OCI-LY3 (cell line): Measurements from ENCODE around the gene FFAR3.

Source experiments
- H2AFZ ChIP-seq: fragments of 200-600, 300-600 bp; shearing (Covaris generic); 2 replicates; pipeline ENCODE4 v1.6.0; 2014; ENCODE audit warnings: antibody characterized with exemption, low read depth, low read length
- H3K27ac ChIP-seq: fragments of 200-600, 300-600 bp; sonication (generic); 2 replicates; pipeline ENCODE4 v1.5.1; 2014; ENCODE audit warnings: mild to moderate bottlenecking, low read length, moderate library complexity, mixed read lengths
- H3K27me3 ChIP-seq: fragments of 200-600, 300-600 bp; sonication (generic); 2 replicates; pipeline ENCODE4 v1.6.1; 2014; ENCODE audit warnings: low read depth, low read length, mixed read lengths
- H3K36me3 ChIP-seq: fragments of 200-600, 300-600 bp; sonication (generic); replicated peaks from 2 replicates; pipeline ENCODE3; 2014; ENCODE audit warnings: low read depth, low read length, mixed read lengths
- H3K4me1 ChIP-seq: fragments of 300-600, 200-600 bp; sonication (generic); 2 replicates; pipeline ENCODE4 v1.6.1; 2014; ENCODE audit warnings: low read length, mixed read lengths
- H3K4me2 ChIP-seq: fragments of 200-600, 300-600 bp; sonication (generic); 2 replicates; pipeline ENCODE4 v1.6.1; 2014; ENCODE audit warnings: low read length, mixed read lengths
- H3K4me3 ChIP-seq: fragments of 300-600, 200-600 bp; sonication (generic); 2 replicates; pipeline ENCODE4 v1.5.1; 2014; ENCODE audit warnings: antibody characterized with exemption, mild to moderate bottlenecking, low read length, moderate library complexity
- H3K79me2 ChIP-seq: fragments of 300-600, 200-600 bp; shearing (Covaris generic); 2 replicates; pipeline ENCODE4 v1.6.1; 2014; ENCODE audit warnings: mild to moderate bottlenecking, low read length, mixed read lengths
- H3K9ac ChIP-seq: fragments of 300-600, 200-600 bp; shearing (Covaris generic); 2 replicates; pipeline ENCODE4 v1.6.0; 2014; ENCODE audit warnings: mild to moderate bottlenecking, low read length, moderate library complexity
- H3K9me3 ChIP-seq: fragments of 200-600, 300-600 bp; shearing (Covaris generic); 2 replicates; pipeline ENCODE4 v1.6.1; 2014; ENCODE audit warnings: low read length, mixed read lengths; ENCODE audit not compliant: insufficient read depth
- H4K20me1 ChIP-seq: fragments of 200-600, 300-600 bp; sonication (generic); 2 replicates; pipeline ENCODE4 v1.6.1; 2016; ENCODE audit warnings: low read length, mixed read lengths; ENCODE audit not compliant: insufficient read depth
- CTCF ChIP-seq: fragments of 200-600, 300-600 bp; sonication (generic); IDR thresholded peaks from 2 replicates; pipeline ENCODE4 v1.5.1; 2014; ENCODE audit warnings: antibody characterized with exemption, low read length, low read depth
- EZH2phosphoT487 ChIP-seq: fragments of 200-600 bp; shearing (Covaris generic); IDR thresholded peaks from 2 replicates; pipeline ENCODE4 v1.6.1; 2018; ENCODE audit warnings: antibody characterized with exemption, mixed run types, low read depth

FFAR3 gene

GRCh38 chr19:35348911-35349611, 9.2 kb upstream of the FFAR3 start:
- no peaks in the 10 kb centered on the region for H4K20me1 ChIP-seq
- H3K4me3 ChIP-seq = no peak overlapping the region
- no peaks in the 10 kb centered on the region for H3K27me3 ChIP-seq
- peak overlapping the region; percentile 97 for H3K27ac ChIP-seq
- peaks cover 67% of the 10 kb centered on the region for H3K4me1 ChIP-seq
- H3K9me3 ChIP-seq = no peaks in the 10 kb centered on the region
- H3K36me3 ChIP-seq = peaks cover 43% of the 10 kb centered on the region
- no peaks in the 10 kb centered on the region for H3K79me2 ChIP-seq
- peak overlapping the region; percentile 44; the same call in 1 of the 2 replicates for H3K4me2 ChIP-seq
- H2AFZ ChIP-seq = no peak overlapping the region
- TF ChIP-seq CTCF (no peak), EZH2phosphoT487 (no peak)
- peak overlapping the region; percentile 16; the same call in 1 of the 2 replicates for H3K9ac ChIP-seq

GRCh38 chr19:35349614-35350521, 8.4 kb upstream of the FFAR3 start:
- Histone ChIP-seq H3K27ac (peak overlapping the region; percentile 97), H4K20me1 (no peaks in the 10 kb centered on the region), H3K9ac (peak overlapping the region; percentile 16; the same call in 1 of the 2 replicates), H3K4me3 (no peak overlapping the region), H3K4me2 (peak overlapping the region; percentile 44; the same call in 1 of the 2 replicates), H3K27me3 (no peaks in the 10 kb centered on the region), H2AFZ (no peak overlapping the region), H3K36me3 (peaks cover 34% of the 10 kb centered on the region), H3K79me2 (no peaks in the 10 kb centered on the region), H3K9me3 (no peaks in the 10 kb centered on the region), H3K4me1 (peaks cover 67% of the 10 kb centered on the region)
- TF ChIP-seq CTCF (no peak), EZH2phosphoT487 (no peak)

GRCh38 chr19:35350591-35350990, 7.7 kb upstream of the FFAR3 start:
- 0 out of 2 replicates have a peak overlapping the region, but pooled peaks have one; percentile 44 for H3K4me2 ChIP-seq
- no peaks in the 10 kb centered on the region for H3K9me3 ChIP-seq
- peaks cover 63% of the 10 kb centered on the region for H3K4me1 ChIP-seq
- H3K79me2 ChIP-seq = no peaks in the 10 kb centered on the region
- peaks cover 30% of the 10 kb centered on the region for H3K36me3 ChIP-seq
- H3K27ac ChIP-seq = no peak overlapping the region
- H2AFZ ChIP-seq = no peak overlapping the region
- TF ChIP-seq EZH2phosphoT487 (no peak), CTCF (no peak)
- no peak overlapping the region for H3K4me3 ChIP-seq
- no peaks in the 10 kb centered on the region for H3K27me3 ChIP-seq
- H3K9ac ChIP-seq = no peak overlapping the region
- H4K20me1 ChIP-seq = no peaks in the 10 kb centered on the region
